ENCODE data around the gene NHLH1. TPM values are rescaled to one million over a fixed set of nuclear protein-coding genes. Genes with fewer than 3 reads are reported as not detected.

NHLH1 gene
- total RNA-seq: under 1 TPM in 1 of 4 donors, not detected in 3; 0.46 TPM

GRCh38 chr1:160366731-160367515 lies at the start of gene NHLH1:
TSS of gene NHLH1 (plus strand) at chr1:160367071. CDS start at chr1:160370732, 3,661 bp downstream.
- no peak for TF ChIP-seq CTCF (IDR thresholded peaks at IDR 0.05 in 4 of 5, conservative IDR thresholded peaks at IDR 0.05 in 1 of 5)
- TF ChIP-seq POLR2A (IDR thresholded peaks at IDR 0.05): no peak
- no peak within 1 kb of the TSS for H3K27ac ChIP-seq
- ATAC-seq (no peak), DNase-seq (no peak)
- H3K4me3 ChIP-seq: no peak within 1 kb of the TSS
- peaks cover 0 to 2% (median 0%) of the 10 kb centered on the region in 3 donors for H3K27me3 ChIP-seq
- in situ Hi-C loops (cut with MboI; ENCODE audit: low sequenced_read_pairs in 4 of 4): loop anchor here in 2 of 4 donors (25.0 kb wide), 1 partner anchor 280 kb away; the partner anchor contains the start of genes IGSF8 (in 2 of the 2) and KCNJ9 (in 2 of the 2)
- intact Hi-C loops (cut with DNase I; ENCODE audit: low total_unique reads): no loop called here
- no peaks in the 10 kb centered on the region for H3K9me3 ChIP-seq
- no peaks in the 10 kb centered on the region for H3K4me1 ChIP-seq
- H3K36me3 ChIP-seq: no peaks in the 10 kb centered on the region

GRCh38 chr1:160322831-160323230 lies 44.0 kb upstream of the NHLH1 start:
- DNase-seq: no peak
- intact Hi-C loops (cut with DNase I; ENCODE audit: low total_unique reads): no loop called here
- no peaks in the 10 kb centered on the region for H3K27me3 ChIP-seq
- H3K36me3 ChIP-seq: peaks cover 0 to 59% of the 10 kb centered on the region in 2 donors
- H3K27ac ChIP-seq: no peak overlapping the region
- ATAC-seq: no peak
- no peaks in the 10 kb centered on the region for H3K9me3 ChIP-seq
- no peak overlapping the region for H3K4me3 ChIP-seq
- TF ChIP-seq CTCF (IDR thresholded peaks at IDR 0.05 in 4 of 5, conservative IDR thresholded peaks at IDR 0.05 in 1 of 5) (no peak), POLR2A (IDR thresholded peaks at IDR 0.05) (no peak)
- H3K4me1 ChIP-seq: no peaks in the 10 kb centered on the region
- in situ Hi-C loops (cut with MboI; ENCODE audit: low sequenced_read_pairs in 4 of 4): no loop called here

- in situ Hi-C loops (cut with MboI; ENCODE audit: low sequenced_read_pairs in 4 of 4) (loop anchor here in 1 of 4 donors (25.0 kb wide), 1 partner anchor 1437 kb away; the partner anchor contains the start of gene ATF6), intact Hi-C loops (cut with DNase I; ENCODE audit: low total_unique reads) (no loop called here)
- no peak for TF ChIP-seq POLR2A (IDR thresholded peaks at IDR 0.05)
- TF ChIP-seq CTCF (IDR thresholded peaks at IDR 0.05 in 4 of 5, conservative IDR thresholded peaks at IDR 0.05 in 1 of 5): no peak
- H3K36me3 ChIP-seq: peaks cover 8 to 73% of the 10 kb centered on the region in 2 donors
- DNase-seq (no peak), ATAC-seq (no peak)
- H3K4me1 ChIP-seq: no peaks in the 10 kb centered on the region
- H3K27ac ChIP-seq: no peak overlapping the region
- H3K4me3 ChIP-seq: no peak overlapping the region
- H3K27me3 ChIP-seq: no peaks in the 10 kb centered on the region
- H3K9me3 ChIP-seq: no peaks in the 10 kb centered on the region
These were observed 41.6 kb upstream of the NHLH1 start for GRCh38 chr1:160325252-160325651.

GRCh38 chr1:160326418-160326817 lies 40.5 kb upstream of the NHLH1 start:
- Histone ChIP-seq H3K4me1 (no peaks in the 10 kb centered on the region), H3K4me3 (no peak overlapping the region), H3K36me3 (peaks cover 8 to 85% of the 10 kb centered on the region in 2 donors), H3K27me3 (no peaks in the 10 kb centered on the region), H3K9me3 (no peaks in the 10 kb centered on the region), H3K27ac (no peak overlapping the region)
- DNase-seq (no peak), ATAC-seq (no peak)
- intact Hi-C loops (cut with DNase I; ENCODE audit: low total_unique reads): no loop called here
- in situ Hi-C loops (cut with MboI; ENCODE audit: low sequenced_read_pairs in 4 of 4): loop anchor here in 1 of 4 donors (25.0 kb wide), 1 partner anchor 1436 kb away; the partner anchor contains the start of gene ATF6
- TF ChIP-seq CTCF (IDR thresholded peaks at IDR 0.05 in 4 of 5, conservative IDR thresholded peaks at IDR 0.05 in 1 of 5) (no peak), POLR2A (IDR thresholded peaks at IDR 0.05) (no peak)
